GM23248 (cell line): Measurements from ENCODE around the gene CCDC201. TPM values are rescaled to one million over a fixed set of nuclear protein-coding genes. Genes with fewer than 3 reads are reported as not detected.
"Not testable (repeated sequence)": the region's sequence is repeated elsewhere in the genome, so short reads cannot be mapped to it uniquely, and the experiment has no call there.

ENCODE experiments used
- DNase-seq: peaks from one replicate; pipeline ENCODE4 v3.0.0-alpha.2; 2015
- H2AFZ ChIP-seq: fragments of 200-600 bp; sonication (generic); 2 replicates; pipeline ENCODE4 v1.6.1; 2016; ENCODE audit warnings: antibody characterized with exemption
- H3F3A ChIP-seq: fragments of 200-600 bp; sonication (generic); 2 replicates; pipeline ENCODE4 v1.6.1; 2016; ENCODE audit warnings: mild to moderate bottlenecking, antibody characterized with exemption, mixed run types; ENCODE audit not compliant: insufficient read depth
- H3K27ac ChIP-seq: fragments of 200-600 bp; sonication (generic); 2 replicates; pipeline ENCODE4 v1.5.1; 2016; ENCODE audit warnings: mild to moderate bottlenecking
- H3K27me3 ChIP-seq: fragments of 200-600 bp; sonication (generic); replicated peaks from 2 replicates; pipeline ENCODE4 v1.6.1; 2016; ENCODE audit warnings: mild to moderate bottlenecking; ENCODE audit not compliant: insufficient read depth
- H3K36me3 ChIP-seq: fragments of 200-600 bp; sonication (generic); 2 replicates; pipeline ENCODE4 v1.6.1; 2016; ENCODE audit warnings: low read depth, mild to moderate bottlenecking
- H3K4me1 ChIP-seq: fragments of 200-600 bp; sonication (generic); 2 replicates; pipeline ENCODE4 v1.6.1; 2016; ENCODE audit warnings: mild to moderate bottlenecking; ENCODE audit not compliant: insufficient read depth
- H3K4me2 ChIP-seq: fragments of 200-600 bp; sonication (generic); one replicate; pipeline ENCODE4 v1.6.1; 2016; ENCODE audit warnings: mild to moderate bottlenecking; ENCODE audit not compliant: unreplicated experiment
- H3K4me3 ChIP-seq: fragments of 200-600 bp; sonication (generic); 2 replicates; pipeline ENCODE4 v1.5.1; 2016; ENCODE audit warnings: mild to moderate bottlenecking
- H3K79me2 ChIP-seq: fragments of 200-600 bp; sonication (generic); 2 replicates; pipeline ENCODE4 v1.6.1; 2016; ENCODE audit warnings: mild to moderate bottlenecking; ENCODE audit not compliant: insufficient read depth
- H3K9ac ChIP-seq: fragments of 200-600 bp; sonication (generic); 2 replicates; pipeline ENCODE4 v1.6.1; 2016; ENCODE audit warnings: mild to moderate bottlenecking
- H3K9me2 ChIP-seq: fragments of 200-600 bp; sonication (generic); 2 replicates; pipeline ENCODE4 v1.6.1; 2016; ENCODE audit warnings: mixed run types, mild to moderate bottlenecking, moderate library complexity; ENCODE audit not compliant: insufficient read depth
- H3K9me3 ChIP-seq: fragments of 200-600 bp; sonication (generic); one replicate; pipeline ENCODE4 v1.6.1; 2017; ENCODE audit warnings: low read depth
- H4K20me1 ChIP-seq: fragments of 200-600 bp; sonication (generic); 2 replicates; pipeline ENCODE4 v1.6.0; 2016; ENCODE audit not compliant: insufficient read depth
- WGBS, 2 experiments: methylation state at CpG; one replicate each; pipeline ENCODE4 v1.1.6; 2015 to 2017; ENCODE audit warnings: low lambda C conversion rate in 2 of 2, low coverage in 1 of 2; ENCODE audit errors: missing lambda C conversion rate in 2 of 2; 5-methylcytosine and 5-hydroxymethylcytosine counted together
- in situ Hi-C: fragments of 300-500 bp; cut with MboI; formaldehyde crosslinking; loops from 2 replicates; pipeline ENCODE4 v1.15.0; 2020
- polyA plus RNA-seq: library from polyadenylated mRNA; unstranded; fragments of >200 nt; fragmentation: Nextera tagmentation; extraction: Ambion mirVana; gene quantifications from 2 replicates; pipeline ENCODE4 v1.2.1, GENCODE V29; 2016
- total RNA-seq: library from RNA; depleted of rRNA; stranded (reverse); fragments of >200 nt; shearing (Covaris generic); gene quantifications from 2 replicates; pipeline ENCODE4 v1.2.3, GENCODE V29; 2014

CCDC201 gene
- total and polyA plus RNA-seq, 2 experiments from 2014 or later = not detected

GRCh38 chr7:45841926-45842717 lies 30.8 kb downstream of the CCDC201 start:
- H4K20me1 ChIP-seq, H3K79me2 ChIP-seq, in situ Hi-C loops, H3K27ac ChIP-seq, H3F3A ChIP-seq, H3K4me3 ChIP-seq, H3K9me2 ChIP-seq, H3K4me1 ChIP-seq, H2AFZ ChIP-seq, H3K9ac ChIP-seq, H3K27me3 ChIP-seq, H3K9me3 ChIP-seq, DNase-seq, H3K36me3 ChIP-seq, H3K4me2 ChIP-seq: not testable (repeated sequence)
- WGBS, 2 experiments = 67 to 73% methylated on average over 4 of the region's 4 CpGs

GRCh38 chr7:45838852-45839251 lies 34.0 kb downstream of the CCDC201 start:
- H3K4me2 ChIP-seq, H3K9ac ChIP-seq, H3K9me2 ChIP-seq, H3K27ac ChIP-seq, in situ Hi-C loops, H3K79me2 ChIP-seq, H4K20me1 ChIP-seq, H3F3A ChIP-seq, H3K4me3 ChIP-seq, H2AFZ ChIP-seq, H3K27me3 ChIP-seq, DNase-seq, H3K9me3 ChIP-seq, H3K36me3 ChIP-seq, H3K4me1 ChIP-seq: not testable (repeated sequence)
- WGBS, 2 experiments = 65 to 86% methylated on average over 2 of the region's 2 CpGs

GRCh38 chr7:45832433-45833177 lies 40.3 kb downstream of the CCDC201 start:
- in situ Hi-C loops = not testable (repeated sequence)
- WGBS, 2 experiments = 43 to 49% methylated on average over 9 of the region's 9 CpGs

GRCh38 chr7:45829846-45830245 lies 43.0 kb downstream of the CCDC201 start:
- H3K4me2 ChIP-seq, H3K27ac ChIP-seq, H2AFZ ChIP-seq, H3K9ac ChIP-seq, H3K79me2 ChIP-seq, H3K27me3 ChIP-seq, H4K20me1 ChIP-seq, H3K4me1 ChIP-seq, H3K9me3 ChIP-seq, in situ Hi-C loops, H3K9me2 ChIP-seq, DNase-seq, H3K4me3 ChIP-seq, H3F3A ChIP-seq, H3K36me3 ChIP-seq: not testable (repeated sequence)
- WGBS, 2 experiments = 82 to 86% methylated on average over 11 to 12 of the region's 12 CpGs

More at GRCh38 chr7:45832433-45833177, 40.3 kb downstream of the CCDC201 start:
- H3K27me3 ChIP-seq, H3K9me2 ChIP-seq, H3F3A ChIP-seq, H3K9me3 ChIP-seq, H3K9ac ChIP-seq, H3K79me2 ChIP-seq, H4K20me1 ChIP-seq, H3K4me1 ChIP-seq, H3K4me2 ChIP-seq, H3K4me3 ChIP-seq, H3K36me3 ChIP-seq, H2AFZ ChIP-seq, H3K27ac ChIP-seq: not testable (repeated sequence)
- DNase-seq = peak; percentile 24

GRCh38 chr7:45827731-45828130 lies 45.2 kb downstream of the CCDC201 start:
- H3K36me3 ChIP-seq, H3K9me2 ChIP-seq, H3K27ac ChIP-seq, H3K9ac ChIP-seq, H3F3A ChIP-seq, H3K27me3 ChIP-seq, H3K4me2 ChIP-seq, H3K79me2 ChIP-seq, H4K20me1 ChIP-seq, H3K4me3 ChIP-seq, H3K4me1 ChIP-seq, in situ Hi-C loops, H3K9me3 ChIP-seq, DNase-seq, H2AFZ ChIP-seq: not testable (repeated sequence)
- WGBS, 2 experiments = 87 to 89% methylated on average over 13 of the region's 13 CpGs

GRCh38 chr7:45826550-45826949 lies 46.3 kb downstream of the CCDC201 start:
- H2AFZ ChIP-seq, H3K9me3 ChIP-seq, H3K36me3 ChIP-seq, H3K27ac ChIP-seq, H3K4me3 ChIP-seq, H3K4me2 ChIP-seq, H3K4me1 ChIP-seq, H3K27me3 ChIP-seq, H3K79me2 ChIP-seq, H3K9me2 ChIP-seq, H3K9ac ChIP-seq, H4K20me1 ChIP-seq, in situ Hi-C loops, DNase-seq, H3F3A ChIP-seq: not testable (repeated sequence)
- 67 to 74% methylated on average over 3 of the region's 3 CpGs for WGBS, 2 experiments

- H3K27ac ChIP-seq, in situ Hi-C loops, H3K79me2 ChIP-seq, H3K27me3 ChIP-seq, H3K9ac ChIP-seq, DNase-seq, H3F3A ChIP-seq, H2AFZ ChIP-seq, H3K4me2 ChIP-seq, H3K36me3 ChIP-seq, H3K9me3 ChIP-seq, H3K4me1 ChIP-seq, H4K20me1 ChIP-seq, H3K9me2 ChIP-seq, H3K4me3 ChIP-seq: not testable (repeated sequence)
- 83 to 94% methylated on average over 12 of the region's 12 CpGs for WGBS, 2 experiments
Observed at GRCh38 chr7:45818763-45819162, 54.1 kb downstream of the CCDC201 start.
